HEK293 (cell line): ENCODE results near the gene GZMH.

Experiments used
- CTCF ChIA-PET: fragments of 350-600 bp; formaldehyde crosslinking; extraction: SDS; loops from one replicate; lab custom pipeline; 2021; ENCODE audit warnings: antibody characterized with exemption; lab: Yijun Ruan, JAX
- POLR2A ChIA-PET: fragments of 300-600 bp; formaldehyde crosslinking; extraction: SDS; loops from one replicate; lab custom pipeline; 2020; ENCODE audit warnings: antibody characterized with exemption, inconsistent platforms; lab: Yijun Ruan, JAX
- H3K27ac ChIP-seq: fragments of 200-500 bp; sonication (Bioruptor generic); 2 replicates; pipeline ENCODE4 v1.5.1; 2014; ENCODE audit warnings: low read depth, low read length, control low read depth, inconsistent platforms; ENCODE audit errors: extremely low read depth
- H3K36me3 ChIP-seq, 2 experiments: fragments of 200-500 bp in 1 of 2; sonication (Bioruptor generic) in 1 of 2; 1 replicate in 1 of 2; 2 replicates in 1 of 2; pipeline ENCODE4 v1.5.1; 2014 to 2017; ENCODE audit warnings: inconsistent platforms in 2 of 2, low read length in 2 of 2; ENCODE audit not compliant: control insufficient read depth in 2 of 2, insufficient read depth in 1 of 2
- H3K4me1 ChIP-seq: fragments of 200-500 bp; sonication (Bioruptor generic); 2 replicates; pipeline ENCODE4 v1.5.1; 2014; ENCODE audit warnings: mild to moderate bottlenecking, low read length, inconsistent platforms; ENCODE audit not compliant: control insufficient read depth, insufficient read depth
- H3K4me3 ChIP-seq: 2 replicates; pipeline ENCODE4 v1.5.1; 2011; ENCODE audit warnings: low read depth, mild to moderate bottlenecking, control low read depth, low read length, moderate library complexity
- H3K9me3 ChIP-seq: fragments of 200-500 bp; sonication (Bioruptor generic); 2 replicates; pipeline ENCODE4 v1.5.1; 2014; ENCODE audit warnings: low read depth, low read length, inconsistent platforms; ENCODE audit not compliant: control insufficient read depth, insufficient read depth
- BCL6B ChIP-seq: fragments of 450-650 bp; formaldehyde crosslinking; IDR thresholded peaks from 2 replicates; pipeline ENCODE4 v1.5.1; 2017; ENCODE audit warnings: missing biosample characterization, missing genetic modification characterization
- HIC1 ChIP-seq: fragments of 450-650 bp; formaldehyde crosslinking; IDR thresholded peaks from 2 replicates; pipeline ENCODE4 v1.5.1; 2016; ENCODE audit warnings: missing biosample characterization, missing genetic modification characterization
- MYNN ChIP-seq: fragments of 450-650 bp; formaldehyde crosslinking; IDR thresholded peaks from 2 replicates; pipeline ENCODE4 v1.5.1; 2016; ENCODE audit warnings: missing biosample characterization, missing genetic modification characterization, borderline replicate concordance
- PATZ1 ChIP-seq: fragments of 450-650 bp; formaldehyde crosslinking; IDR thresholded peaks from 2 replicates; pipeline ENCODE4 v1.5.1; 2016; ENCODE audit warnings: missing biosample characterization, missing genetic modification characterization
- SP3 ChIP-seq: fragments of 450-650 bp; formaldehyde crosslinking; IDR thresholded peaks from 2 replicates; pipeline ENCODE4 v1.5.1; 2016; ENCODE audit warnings: missing biosample characterization, missing genetic modification characterization
- TRIM28 ChIP-seq: IDR thresholded peaks from 2 replicates; pipeline ENCODE4 v1.6.1; 2011; ENCODE audit warnings: low read length, control low read depth, borderline replicate concordance
- ZBTB6 ChIP-seq: fragments of 450-650 bp; formaldehyde crosslinking; IDR thresholded peaks from 2 replicates; pipeline ENCODE4 v1.5.1; 2017; ENCODE audit warnings: missing biosample characterization, missing genetic modification characterization
- ZBTB8A ChIP-seq: fragments of 450-650 bp; formaldehyde crosslinking; IDR thresholded peaks from 2 replicates; pipeline ENCODE4 v1.5.1; 2016; ENCODE audit warnings: missing biosample characterization, missing genetic modification characterization
- ZIC2 ChIP-seq: fragments of 450-650 bp; formaldehyde crosslinking; IDR thresholded peaks from 2 replicates; pipeline ENCODE4 v1.5.1; 2016; ENCODE audit warnings: missing biosample characterization, missing genetic modification characterization
- ZNF140 ChIP-seq: fragments of 450-650 bp; formaldehyde crosslinking; IDR thresholded peaks from 2 replicates; pipeline ENCODE4 v1.5.1; 2016; ENCODE audit warnings: missing biosample characterization, missing genetic modification characterization
- ZNF148 ChIP-seq: fragments of 450-650 bp; formaldehyde crosslinking; IDR thresholded peaks from 2 replicates; pipeline ENCODE4 v1.5.0; 2017; ENCODE audit warnings: missing biosample characterization, missing genetic modification characterization, borderline replicate concordance
- ZNF221 ChIP-seq: fragments of 450-650 bp; formaldehyde crosslinking; IDR thresholded peaks from 2 replicates; pipeline ENCODE4 v1.5.1; 2017; ENCODE audit warnings: missing biosample characterization, missing genetic modification characterization, borderline replicate concordance
- ZNF239 ChIP-seq: fragments of 450-650 bp; formaldehyde crosslinking; IDR thresholded peaks from 2 replicates; pipeline ENCODE4 v1.5.1; 2016; ENCODE audit warnings: missing biosample characterization, missing genetic modification characterization
- ZNF362 ChIP-seq: fragments of 450-650 bp; formaldehyde crosslinking; IDR thresholded peaks from 2 replicates; pipeline ENCODE4 v1.5.1; 2016; ENCODE audit warnings: missing biosample characterization, missing genetic modification characterization
- ZNF423 ChIP-seq: fragments of 450-650 bp; formaldehyde crosslinking; IDR thresholded peaks from 2 replicates; pipeline ENCODE4 v1.5.1; 2016; ENCODE audit warnings: missing biosample characterization, missing genetic modification characterization
- ZNF449 ChIP-seq: fragments of 450-650 bp; formaldehyde crosslinking; IDR thresholded peaks from 2 replicates; pipeline ENCODE4 v1.5.1; 2017; ENCODE audit warnings: missing biosample characterization, mild to moderate bottlenecking, missing genetic modification characterization, moderate library complexity
- ZNF48 ChIP-seq: fragments of 450-650 bp; formaldehyde crosslinking; IDR thresholded peaks from 2 replicates; pipeline ENCODE4 v1.5.1; 2016; ENCODE audit warnings: missing biosample characterization, missing genetic modification characterization
- ZNF530 ChIP-seq: fragments of 450-650 bp; formaldehyde crosslinking; IDR thresholded peaks from 2 replicates; pipeline ENCODE4 v1.5.1; 2016; ENCODE audit warnings: low read depth, missing biosample characterization, missing genetic modification characterization
- ZNF639 ChIP-seq: fragments of 450-650 bp; formaldehyde crosslinking; IDR thresholded peaks from 2 replicates; pipeline ENCODE4 v1.5.1; 2016; ENCODE audit warnings: missing biosample characterization, missing genetic modification characterization
- ZNF747 ChIP-seq: fragments of 450-650 bp; formaldehyde crosslinking; IDR thresholded peaks from 2 replicates; pipeline ENCODE4 v1.5.1; 2016; ENCODE audit warnings: missing biosample characterization, missing genetic modification characterization
- ZNF837 ChIP-seq: fragments of 450-650 bp; formaldehyde crosslinking; IDR thresholded peaks from 2 replicates; pipeline ENCODE4 v1.5.1; 2016; ENCODE audit warnings: missing biosample characterization, missing genetic modification characterization

The GZMH gene

GRCh38 chr14:24613747-24614146 is 4.3 kb upstream of the GZMH start:
- POLR2A ChIA-PET, result no interaction called here
- no peak for TF ChIP-seq ZBTB6
- no peak for TF ChIP-seq BCL6B (tag by site-specific recombination)
- no peak for TF ChIP-seq TRIM28
- TF ChIP-seq ZNF239 (tag by site-specific recombination), result no peak
- no peak for TF ChIP-seq ZBTB8A
- no peak for TF ChIP-seq ZNF639 (tag by site-specific recombination)
- TF ChIP-seq HIC1 (tag by site-specific recombination), result no peak
- TF ChIP-seq ZNF449 (tag by site-specific recombination), result no peak
- TF ChIP-seq ZNF362 (tag by site-specific recombination), result no peak
- TF ChIP-seq PATZ1, result no peak
- TF ChIP-seq, all 188 proteins: peak for 0
- CTCF ChIA-PET, result no interaction called here

GRCh38 chr14:24613241-24613640 is 3.8 kb upstream of the GZMH start:
- Histone ChIP-seq H3K9me3 (no peaks in the 10 kb centered on the region), H3K36me3 (no peaks in the 10 kb centered on the region), H3K4me1 (no peaks in the 10 kb centered on the region), H3K27ac (no peak overlapping the region), H3K4me3 (no peak overlapping the region)
- ChIA-PET POLR2A (no interaction called here), CTCF (no interaction called here)
- TF ChIP-seq ZNF148 (tag by site-specific recombination), result no peak
- no peak for TF ChIP-seq SP3
- no peak for TF ChIP-seq MYNN (tag by site-specific recombination)
- no peak for TF ChIP-seq ZNF837 (tag by site-specific recombination)
- no peak for TF ChIP-seq ZNF221 (tag by site-specific recombination)
- no peak for TF ChIP-seq ZNF48
- no peak for TF ChIP-seq ZNF530
- no peak for TF ChIP-seq ZNF140 (tag by site-specific recombination)
- TF ChIP-seq ZNF747 (tag by site-specific recombination), result no peak
- no peak for TF ChIP-seq ZIC2
- no peak for TF ChIP-seq ZNF423
- no peak for TF ChIP-seq ZNF239 (tag by site-specific recombination)

More at GRCh38 chr14:24613747-24614146, 4.3 kb upstream of the GZMH start:
- no peaks in the 10 kb centered on the region for H3K4me1 ChIP-seq
- H3K9me3 ChIP-seq, result no peaks in the 10 kb centered on the region
- no peak overlapping the region for H3K4me3 ChIP-seq
- H3K27ac ChIP-seq, result no peak overlapping the region
- H3K36me3 ChIP-seq, result no peaks in the 10 kb centered on the region
